HG03097 (cell line): ENCODE measurements around the gene MAT1A.
"Not testable (repeated sequence)": the region's sequence is repeated elsewhere in the genome, so short reads cannot be mapped to it uniquely, and the experiment has no call there.

Experiments
- ATAC-seq: cut with Tn5 transposase; IDR thresholded peaks from one replicate; pipeline ENCODE4 v1.9.1; 2021; ENCODE audit not compliant: unreplicated experiment, low FRiP score

MAT1A gene

DNA sequence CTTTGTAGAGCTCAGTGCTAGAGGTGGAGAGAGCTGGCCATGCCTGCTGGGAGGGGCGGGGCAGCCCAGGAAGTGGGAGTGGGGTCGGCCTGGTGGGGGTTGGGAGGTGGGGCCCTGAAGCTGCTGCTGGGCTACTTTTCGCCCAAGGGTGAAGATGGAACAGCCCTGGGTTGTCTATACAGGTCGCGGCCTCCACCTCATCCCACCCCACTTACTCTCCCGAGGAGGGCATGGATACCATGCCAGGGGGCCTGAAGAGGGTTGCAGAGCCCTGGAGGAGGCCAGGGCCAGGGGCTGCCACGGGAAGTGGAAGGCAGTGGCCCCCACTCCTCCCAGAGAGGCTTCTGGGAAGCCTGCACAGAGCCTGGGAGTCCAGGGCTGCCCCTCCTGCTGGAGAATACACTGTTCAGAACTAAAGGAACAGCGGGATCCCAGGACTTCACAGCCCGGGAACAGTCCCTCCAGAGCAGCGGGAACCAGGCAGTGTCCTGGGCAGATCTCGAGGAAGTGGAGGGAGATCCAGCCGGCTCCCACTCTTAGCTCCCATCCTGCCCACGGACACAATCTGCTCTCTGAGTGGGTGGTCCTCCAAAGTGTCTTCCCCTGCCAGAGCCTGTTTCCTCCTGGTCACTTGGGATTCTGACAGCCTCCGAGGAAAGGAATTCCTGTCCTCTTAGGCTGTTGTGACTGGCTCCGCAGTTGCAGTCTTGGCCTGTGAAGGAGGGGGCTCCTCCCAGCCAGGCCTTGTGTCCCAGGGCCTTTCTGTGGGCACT, 23.5 kb downstream of the MAT1A start:
- no peak for ATAC-seq

DNA sequence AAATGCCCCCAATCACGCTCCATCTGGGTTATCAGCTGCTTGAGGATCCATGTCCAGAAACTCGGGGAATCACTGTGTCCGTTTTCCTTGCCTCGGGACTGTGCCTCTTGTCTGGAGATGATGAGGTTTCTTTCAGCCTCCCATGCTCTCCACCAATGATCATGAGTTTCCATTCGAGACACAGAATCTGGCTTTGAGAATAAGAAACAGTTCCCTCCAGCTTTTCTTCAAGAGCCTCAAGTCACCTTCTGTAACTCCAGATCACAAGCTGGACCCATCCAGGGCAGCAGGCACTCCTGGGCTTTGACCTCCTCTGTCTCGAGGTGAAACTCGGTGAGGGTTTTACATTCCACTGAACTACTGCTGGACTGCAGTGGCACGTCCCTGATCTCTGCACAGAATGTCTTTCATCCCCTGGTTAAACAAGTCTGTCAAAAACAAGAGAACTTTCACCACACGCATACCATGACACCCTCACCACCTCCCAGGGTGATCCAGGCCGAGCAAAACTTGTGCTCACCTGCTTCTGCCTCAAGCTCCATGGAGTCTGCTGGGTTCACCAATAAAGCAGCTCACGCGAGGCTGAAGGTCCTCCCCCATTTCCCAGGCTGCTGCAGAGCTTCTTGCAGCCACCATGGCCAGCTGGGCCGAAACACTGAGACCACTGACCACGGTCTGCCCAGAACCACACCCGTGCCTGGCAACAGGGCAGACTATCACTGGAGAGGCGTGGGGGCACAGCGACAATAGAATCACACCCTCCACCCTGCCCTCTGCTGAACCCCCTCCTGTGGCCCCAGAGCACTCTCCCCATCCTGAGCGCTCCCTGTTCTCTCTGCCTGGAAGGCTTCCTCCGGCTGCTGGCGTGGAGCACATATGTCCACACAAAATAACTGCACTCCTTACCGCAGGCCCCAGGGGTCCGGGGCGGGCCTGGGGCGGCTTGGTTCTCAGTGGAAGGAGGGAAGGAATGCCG, 25.1 kb downstream of the MAT1A start:
- ATAC-seq, result no peak

DNA sequence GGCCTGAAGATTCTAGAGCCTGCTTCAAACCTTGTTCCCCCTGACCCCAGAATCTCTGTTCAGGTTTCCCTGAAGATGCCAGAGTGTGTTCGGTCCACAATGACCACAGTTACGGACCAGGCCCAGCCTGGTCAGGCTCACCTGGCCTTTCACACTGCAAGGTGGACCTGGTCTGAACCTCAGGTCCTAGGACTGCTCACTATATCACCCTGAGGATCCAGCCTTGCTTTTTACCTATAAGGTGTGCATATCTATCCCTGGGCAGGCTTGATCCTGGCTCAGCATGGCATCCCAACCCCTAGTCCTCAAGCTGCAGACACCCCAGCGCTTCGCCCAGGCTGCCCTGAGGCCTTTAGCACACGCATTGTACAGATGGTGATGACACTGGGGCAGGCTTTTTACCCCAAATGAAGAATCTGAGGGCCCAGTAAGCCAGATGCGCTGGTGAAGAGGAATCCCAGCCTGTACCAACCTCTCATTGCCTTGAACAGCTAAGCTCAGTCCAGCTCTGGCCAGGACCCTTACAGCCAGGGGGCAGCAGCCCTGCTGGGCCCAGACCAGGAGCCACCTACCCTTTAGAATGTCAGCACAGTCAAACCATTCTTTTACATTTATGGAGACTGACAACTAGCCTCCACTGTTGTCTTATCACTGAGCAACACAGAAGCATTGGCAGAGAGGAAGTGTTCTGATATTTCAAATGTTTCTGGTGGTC, 28.0 kb downstream of the MAT1A start:
- ATAC-seq, result no peak

DNA sequence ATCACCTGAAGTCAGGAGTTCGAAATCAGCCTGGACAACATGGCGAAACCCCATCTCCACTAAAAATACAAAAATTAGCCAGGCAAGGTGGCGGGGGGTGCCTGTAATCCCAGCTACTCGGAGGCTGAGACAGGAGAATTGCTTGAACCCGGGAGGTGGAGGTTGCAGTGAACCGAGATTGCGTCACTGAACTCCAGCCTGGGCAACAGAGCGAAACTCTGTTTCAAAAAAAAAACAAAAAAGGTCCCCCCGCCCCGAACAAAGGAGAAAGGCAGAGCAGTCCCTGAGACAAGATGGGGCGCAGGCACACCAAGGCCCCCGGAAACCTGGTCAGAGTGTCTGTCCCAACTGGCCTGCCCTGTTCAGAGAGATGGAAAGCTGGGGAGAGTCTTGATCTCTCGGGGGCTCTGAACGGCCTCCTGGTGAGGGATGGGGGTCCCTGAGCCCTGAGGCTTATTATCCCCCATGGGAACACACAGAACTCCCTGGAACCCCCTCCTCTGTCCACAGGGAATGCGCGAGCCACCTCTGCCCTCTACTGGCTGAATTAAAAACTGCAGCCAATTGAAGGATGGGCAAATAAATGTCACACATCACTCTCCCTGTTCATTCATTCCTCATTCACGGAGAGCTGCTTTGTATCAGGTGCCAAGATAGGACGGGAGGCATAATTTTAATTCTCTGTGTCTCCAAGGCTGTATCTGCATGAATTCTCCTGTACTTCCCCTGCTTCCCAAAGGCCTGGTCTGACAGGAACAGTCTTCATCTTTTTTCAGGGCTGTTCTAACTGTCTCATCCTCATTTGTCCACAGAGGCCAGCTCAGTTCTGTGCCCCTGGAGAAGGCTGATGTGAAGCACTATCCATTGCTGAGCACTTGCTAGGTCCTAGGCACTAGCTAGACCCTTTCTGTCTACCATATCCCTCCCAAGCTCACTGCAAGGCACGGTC, 28.9 kb downstream of the MAT1A start:
- no peak for ATAC-seq

DNA sequence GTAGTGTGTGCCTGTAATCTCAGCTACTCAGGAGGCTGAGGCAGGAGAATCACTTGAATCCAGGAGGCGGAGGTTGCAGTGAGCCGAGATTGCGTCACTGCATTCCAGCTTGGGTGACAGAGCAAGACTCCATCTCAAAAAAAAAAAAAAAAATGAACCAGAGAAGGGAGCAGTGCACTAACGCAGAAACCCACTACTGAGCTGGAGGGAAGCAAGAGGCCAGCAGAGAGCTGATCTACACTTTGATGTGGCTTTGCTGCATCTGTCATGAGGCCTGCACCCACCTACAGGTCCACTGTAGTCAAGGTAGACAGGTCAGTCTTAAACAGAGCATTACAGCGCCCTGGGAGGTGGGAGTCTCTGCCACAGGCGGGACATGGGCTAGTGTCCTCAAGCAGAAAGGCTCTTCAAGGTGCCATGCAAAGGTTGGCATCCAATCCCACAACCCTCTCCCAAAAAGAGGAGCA, 30.0 kb downstream of the MAT1A start:
- ATAC-seq, result no peak

DNA sequence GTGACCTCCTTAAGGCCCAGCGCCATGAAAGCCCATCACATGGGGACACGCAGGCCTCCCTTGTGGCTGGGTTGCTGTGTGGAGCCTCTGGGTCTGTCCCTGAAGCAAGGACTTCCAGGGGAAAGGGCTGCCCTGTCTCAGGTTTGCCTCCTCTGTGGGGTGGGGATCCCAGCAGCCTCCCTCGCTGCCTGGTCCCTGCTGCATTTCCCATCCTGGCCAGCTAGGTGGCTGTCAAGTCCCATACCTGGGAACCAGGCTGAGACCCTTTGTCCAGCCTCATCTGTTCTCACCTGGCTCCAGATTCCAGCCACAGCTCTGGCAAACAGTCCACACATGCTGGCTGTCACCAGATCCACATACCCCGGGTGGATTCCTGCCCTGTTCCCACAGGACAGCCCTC, 32.7 kb downstream of the MAT1A start:
- not testable (repeated sequence) for ATAC-seq

DNA sequence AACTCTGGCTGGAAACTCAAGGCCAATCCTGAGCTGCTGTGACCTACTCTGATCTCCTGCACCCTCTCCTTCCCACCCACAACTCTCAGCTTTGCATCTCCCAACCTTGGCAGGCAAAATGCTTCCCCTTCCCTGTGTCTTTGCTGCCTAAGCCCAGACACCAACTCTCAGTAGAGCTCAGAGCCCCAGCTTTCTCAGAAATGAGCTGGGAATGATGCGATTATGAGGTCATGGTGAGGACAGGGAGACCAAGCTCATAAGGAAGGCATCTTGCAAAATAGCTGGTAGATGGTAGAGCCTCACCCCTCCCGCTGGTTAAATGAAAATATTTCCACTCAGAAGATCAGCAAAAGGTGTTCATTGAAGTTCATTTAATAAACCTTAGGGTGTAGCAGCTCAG, 34.7 kb downstream of the MAT1A start:
- not testable (repeated sequence) for ATAC-seq

DNA sequence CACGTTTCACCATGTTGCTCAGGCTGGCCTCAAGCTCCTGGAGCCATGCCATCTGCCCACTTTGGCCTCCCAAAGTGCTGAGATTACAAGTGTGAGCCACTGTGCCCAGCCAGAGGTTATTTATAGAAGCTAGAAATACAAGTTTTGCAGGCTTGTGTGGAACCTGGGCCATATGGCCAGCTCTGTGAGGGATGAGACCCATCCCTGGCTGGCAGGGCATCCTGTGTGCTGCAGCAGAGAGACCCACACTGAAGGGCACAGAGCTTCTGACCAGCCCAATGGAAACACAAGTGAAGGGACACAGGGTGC, 35.5 kb downstream of the MAT1A start:
- ATAC-seq, result peak; percentile 24

DNA sequence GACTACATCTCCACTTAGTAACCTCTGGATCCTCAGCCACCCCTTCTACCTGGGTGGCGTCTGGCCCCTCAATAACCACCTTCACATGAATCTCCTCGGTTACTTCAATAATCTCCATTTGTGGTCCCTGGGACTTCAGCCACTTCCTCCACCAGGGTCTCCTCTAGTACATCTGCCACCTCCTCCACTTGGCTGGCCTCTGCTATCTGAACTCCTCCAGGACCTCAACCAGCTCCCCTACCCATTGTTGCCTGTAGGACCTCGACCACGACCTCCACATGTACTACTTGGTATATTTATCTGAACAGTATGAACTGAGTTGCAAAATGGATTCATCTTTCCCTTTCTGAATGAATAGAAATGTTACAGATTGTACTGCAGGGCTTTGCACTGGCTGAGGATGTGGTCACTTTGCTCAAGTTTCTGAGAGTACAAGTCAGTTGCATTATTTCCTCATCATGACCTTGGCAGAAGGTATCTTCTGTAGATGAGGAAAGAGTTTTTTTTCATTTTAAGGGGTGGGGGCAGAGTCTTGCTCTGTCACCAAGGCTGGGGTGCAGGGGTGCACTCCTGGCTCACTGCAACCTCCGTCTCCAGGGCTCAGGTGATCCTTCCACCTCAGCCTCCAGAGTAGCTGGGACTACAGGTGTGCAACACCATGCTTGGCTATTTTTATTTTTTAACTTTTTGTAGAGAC, 36.0 kb downstream of the MAT1A start:
- peak; percentile 90 for ATAC-seq

DNA sequence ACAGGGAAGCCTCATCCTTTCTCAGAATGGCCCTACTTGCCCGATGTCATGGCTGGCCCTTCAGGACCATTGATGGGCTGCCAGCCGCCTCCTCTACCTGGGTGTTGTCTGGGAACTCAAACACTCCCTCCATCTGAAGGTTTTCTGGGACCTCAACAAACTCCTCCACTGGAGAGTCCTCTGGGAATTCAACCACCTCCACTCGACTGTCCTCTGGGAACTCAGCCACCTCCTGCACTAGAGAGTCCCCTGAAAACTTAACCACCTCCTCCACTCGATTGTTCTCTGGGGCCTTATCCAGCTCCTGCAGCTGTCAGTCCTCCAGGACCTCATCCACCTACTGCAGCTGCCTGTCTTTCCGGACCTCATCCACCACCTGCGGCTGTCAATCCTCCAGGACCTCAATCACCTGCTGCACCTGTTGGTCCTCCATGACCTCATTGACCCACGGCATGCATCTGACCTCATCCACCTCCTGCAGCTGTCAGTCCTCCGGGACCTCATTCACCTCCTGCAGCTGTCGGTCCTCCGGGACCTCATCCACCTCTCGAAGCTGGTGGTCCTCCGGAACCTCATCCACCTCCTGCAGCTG, 37.1 kb downstream of the MAT1A start:
- no peak for ATAC-seq

DNA sequence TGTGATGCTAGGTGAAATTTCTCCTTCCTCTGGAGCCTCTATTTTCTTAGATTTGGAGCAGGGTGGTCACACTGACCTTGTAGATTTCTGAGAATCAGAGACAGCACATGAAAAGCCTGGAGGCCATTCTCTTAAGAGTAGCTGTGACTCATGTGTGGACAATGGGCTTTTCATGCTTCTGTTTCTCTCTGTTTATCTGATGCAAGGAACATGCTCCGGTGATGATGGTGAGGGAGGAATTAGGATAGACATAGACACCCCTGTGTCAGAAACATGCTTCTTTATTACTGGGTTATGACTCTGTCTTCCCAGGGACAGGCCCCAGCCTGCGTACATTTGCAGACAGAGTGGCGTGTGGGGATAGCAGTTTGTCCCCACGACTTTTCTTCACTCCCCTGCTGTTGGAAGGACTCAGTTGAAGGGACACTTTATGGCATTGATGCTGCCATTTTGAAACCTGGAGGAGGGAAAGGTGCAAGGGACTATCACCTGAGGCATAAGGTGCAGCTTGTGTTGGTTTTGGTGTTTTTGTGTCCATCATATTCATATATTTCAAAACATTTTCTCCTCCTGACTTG, 37.7 kb downstream of the MAT1A start:
- not testable (repeated sequence) for ATAC-seq

DNA sequence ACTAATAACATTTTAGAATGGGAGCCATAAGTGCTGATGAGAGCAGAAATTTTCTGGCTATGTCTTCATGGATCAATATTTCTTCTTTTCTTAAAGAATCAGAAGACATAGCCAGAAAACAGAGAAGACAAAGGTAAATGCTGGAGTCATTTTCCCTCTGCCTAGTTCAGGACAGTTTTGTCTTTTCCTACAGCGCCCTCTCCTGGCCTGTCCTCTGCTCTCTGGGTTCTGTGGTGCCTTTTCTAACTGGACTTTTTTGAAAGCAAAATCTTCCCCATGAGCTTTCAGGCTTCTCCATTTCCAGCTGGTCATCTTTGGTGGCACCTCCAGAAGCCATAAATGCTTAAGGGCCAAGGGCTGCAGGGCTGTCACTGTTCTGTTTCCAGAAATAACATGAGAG, 39.1 kb downstream of the MAT1A start:
- ATAC-seq, result not testable (repeated sequence)

DNA sequence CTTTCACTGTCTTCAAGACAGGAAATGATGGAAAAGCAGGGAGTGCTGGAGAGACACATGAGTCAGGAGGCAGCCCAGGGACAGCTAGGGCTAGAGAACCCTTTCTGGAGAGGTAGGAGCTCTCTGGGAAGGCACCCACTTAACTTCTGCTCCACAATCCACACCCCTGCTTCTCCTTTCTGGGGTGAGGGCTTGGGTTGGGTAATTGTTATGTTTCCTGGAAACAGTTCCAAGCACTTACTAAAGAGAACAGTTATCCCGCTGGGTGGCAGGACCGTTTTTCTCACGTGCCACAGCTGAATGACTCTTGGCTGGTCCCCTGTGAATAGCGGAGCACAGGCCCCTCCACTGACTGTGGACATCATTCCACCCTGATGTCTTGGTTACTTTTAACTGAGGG, 39.6 kb downstream of the MAT1A start:
- ATAC-seq, result not testable (repeated sequence)

DNA sequence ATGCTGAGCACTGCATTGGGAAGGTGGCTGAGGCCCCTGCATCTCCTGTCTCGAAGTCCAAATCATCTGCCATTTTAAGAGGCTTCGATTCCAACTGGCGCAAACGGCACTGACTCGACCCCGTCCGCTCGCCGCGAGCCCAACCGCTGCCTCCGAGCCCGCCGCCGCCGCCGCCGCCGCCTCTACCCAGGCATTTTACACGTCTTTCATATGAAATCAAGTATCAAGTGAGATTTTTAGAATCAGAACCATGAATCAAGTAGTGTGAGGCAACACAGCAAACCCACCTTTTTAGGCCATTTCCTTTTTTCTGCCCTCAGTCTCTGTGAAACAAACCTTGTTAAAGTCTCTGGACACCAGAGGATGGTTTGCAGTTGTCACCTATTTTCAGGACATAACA, 41.8 kb downstream of the MAT1A start:
- not testable (repeated sequence) for ATAC-seq

DNA sequence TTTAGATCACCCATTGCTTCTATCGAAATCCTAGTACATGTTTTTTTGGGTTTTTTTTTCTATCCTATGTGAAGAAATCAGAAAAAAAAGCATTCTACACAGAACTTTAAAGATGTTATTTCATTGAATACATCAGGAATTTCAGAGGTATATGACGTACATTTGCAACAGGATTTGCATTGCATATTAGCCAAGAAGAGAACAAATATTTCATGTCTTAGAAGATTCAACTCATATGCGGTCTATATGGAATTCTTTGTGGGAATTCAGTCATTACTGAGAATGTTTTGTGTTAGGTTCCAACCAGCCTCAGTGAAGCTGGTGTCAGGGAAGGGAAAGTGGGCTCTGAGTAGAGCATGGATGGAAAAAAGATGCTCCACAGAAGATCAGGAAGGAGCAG, 45.1 kb downstream of the MAT1A start:
- not testable (repeated sequence) for ATAC-seq

DNA sequence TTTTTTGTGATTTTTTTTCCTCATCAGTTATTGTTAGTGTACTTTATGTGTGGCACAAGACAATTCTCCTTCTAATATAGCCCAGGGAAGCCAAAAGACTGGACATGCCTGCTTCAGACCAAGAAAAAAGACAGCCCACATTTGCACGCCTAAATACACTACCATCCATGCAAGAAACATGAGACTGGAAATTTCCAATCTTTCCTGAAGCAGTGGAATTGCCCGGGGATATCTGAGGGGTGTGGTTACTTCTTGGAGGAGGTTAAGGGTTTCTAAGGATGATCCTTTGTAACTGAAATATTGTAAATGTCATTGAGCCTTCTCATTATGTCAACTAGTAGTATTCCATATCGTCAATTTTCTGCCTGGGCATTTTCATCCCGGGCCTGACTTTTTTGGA, 47.1 kb downstream of the MAT1A start:
- ATAC-seq, result not testable (repeated sequence)

DNA sequence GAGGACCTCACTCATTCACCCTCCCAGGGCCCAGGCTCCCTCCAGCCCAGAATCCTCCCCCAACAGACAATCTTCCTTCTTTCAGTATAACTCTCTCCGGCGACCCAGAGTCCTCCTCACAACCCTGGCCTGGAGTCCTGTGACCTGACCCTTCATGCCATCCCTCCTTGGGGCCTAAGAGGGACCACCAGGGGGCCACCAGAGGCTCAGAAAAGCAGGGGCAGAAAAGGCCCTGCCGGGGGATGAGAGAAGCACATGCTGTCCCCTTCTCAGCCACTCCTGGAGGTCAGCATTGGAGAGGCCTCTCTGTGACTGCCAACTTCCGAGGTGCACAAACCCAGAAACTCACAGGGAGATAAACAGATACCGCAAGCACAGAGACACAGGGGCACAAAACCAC, 53.0 kb downstream of the MAT1A start:
- not testable (repeated sequence) for ATAC-seq
